Cardiac muscle cell (in vitro differentiated cells and primary cell): ENCODE results near the gene CA7. TPM values are rescaled to one million over a fixed set of nuclear protein-coding genes. Genes with fewer than 3 reads are reported as not detected.
A peak's percentile ranks its signal among the peaks of the same experiment; 100 is the strongest.

ENCODE experiments used
- DNase-seq, 2 donors: peaks; one replicate each; pipeline versions ENCODE4 v3.0.0 to v3.0.0-alpha.2; 2010 to 2017; ENCODE audit warnings: low read depth in 1 of 2, low spot score in 1 of 2
- H3K27ac ChIP-seq: fragments of 200-600 bp; sonication (generic); 2 replicates; pipeline ENCODE4 v1.5.1; 2016
- H3K27me3 ChIP-seq: fragments of 200-600 bp; sonication (generic); 2 replicates; pipeline ENCODE4 v1.6.0; 2016; ENCODE audit warnings: control low read depth
- H3K36me3 ChIP-seq: fragments of 200-600 bp; sonication (generic); 2 replicates; pipeline ENCODE4 v1.5.1; 2016; ENCODE audit warnings: control low read depth
- H3K4me1 ChIP-seq: fragments of 200-600 bp; sonication (generic); 2 replicates; pipeline ENCODE4 v1.8.1; 2017; ENCODE audit warnings: low read depth, mild to moderate bottlenecking, mixed run types
- H3K4me3 ChIP-seq: fragments of 200-600 bp; sonication (generic); 2 replicates; pipeline ENCODE4 v1.5.1; 2016; ENCODE audit warnings: mild to moderate bottlenecking
- H3K9me3 ChIP-seq: fragments of 200-600 bp; sonication (generic); 2 replicates; pipeline ENCODE4 v1.5.1; 2017; ENCODE audit warnings: low read depth, mild to moderate bottlenecking, control low read depth
- CTCF ChIP-seq: IDR thresholded peaks from 2 replicates; pipeline ENCODE4 v1.5.1; 2012; ENCODE audit warnings: low read depth, mild to moderate bottlenecking, low read length
- polyA plus RNA-seq: library from polyadenylated mRNA; unstranded; fragments of >200 nt; fragmentation: Nextera tagmentation; extraction: Ambion mirVana; gene quantifications from 2 replicates; pipeline ENCODE4 v1.2.1, GENCODE V29; 2016
- total RNA-seq: library from RNA; depleted of rRNA; stranded (reverse); fragments of >200 nt; gene quantifications from 2 replicates; pipeline ENCODE4 v1.2.3, GENCODE V29; 2016

Gene CA7
- total and polyA plus RNA-seq, 2 experiments from 2014 or later: 0.27 to 1.2 TPM

GRCh38 chr16:66873685-66874055 lies 29.5 kb downstream of the CA7 start:
- Histone ChIP-seq H3K36me3 (no peaks in the 10 kb centered on the region), H3K4me3 (no peak overlapping the region), H3K9me3 (no peaks in the 10 kb centered on the region), H3K27me3 (peaks cover 6% of the 10 kb centered on the region), H3K4me1 (no peaks in the 10 kb centered on the region), H3K27ac (no peak overlapping the region)
- no peak for DNase-seq
- TF ChIP-seq CTCF: no peak

- peaks cover 6% of the 10 kb centered on the region for H3K27me3 ChIP-seq
- DNase-seq: peak in 1 of 2 donors; percentile 68
- TF ChIP-seq CTCF: no peak
- H3K27ac ChIP-seq: no peak overlapping the region
- no peaks in the 10 kb centered on the region for H3K36me3 ChIP-seq
- H3K4me1 ChIP-seq: no peaks in the 10 kb centered on the region
- no peaks in the 10 kb centered on the region for H3K9me3 ChIP-seq
- no peak overlapping the region for H3K4me3 ChIP-seq
Measured at GRCh38 chr16:66874079-66874775, 30.0 kb downstream of the CA7 start.

- no peaks in the 10 kb centered on the region for H3K36me3 ChIP-seq
- no peaks in the 10 kb centered on the region for H3K4me1 ChIP-seq
- H3K9me3 ChIP-seq: no peaks in the 10 kb centered on the region
- H3K27me3 ChIP-seq: no peaks in the 10 kb centered on the region
- TF ChIP-seq CTCF: no peak
- H3K27ac ChIP-seq: no peak overlapping the region
- no peak for DNase-seq
- H3K4me3 ChIP-seq: no peak overlapping the region
Measured at GRCh38 chr16:66878067-66878466, 33.9 kb downstream of the CA7 start.

- Histone ChIP-seq H3K4me3 (peak within 1 kb of the TSS; percentile 58), H3K27ac (no peak within 1 kb of the TSS), H3K9me3 (no peaks in the 10 kb centered on the region), H3K4me1 (no peaks in the 10 kb centered on the region), H3K36me3 (peaks cover 3% of the 10 kb centered on the region), H3K27me3 (no peaks in the 10 kb centered on the region)
- DNase-seq: peak; percentile 96
- no peak for TF ChIP-seq CTCF
Measured at GRCh38 chr16:66880288-66881013, 36.2 kb downstream of the CA7 start, which contains the start of gene PDP2. PDP2 (plus strand) TSS chr16:66880515; CDS start chr16:66884285, 3,770 bp downstream.

GRCh38 chr16:66881014-66881417 lies 36.8 kb downstream of the CA7 start:
- Histone ChIP-seq H3K36me3 (peaks cover 3% of the 10 kb centered on the region), H3K9me3 (no peaks in the 10 kb centered on the region), H3K27me3 (no peaks in the 10 kb centered on the region), H3K27ac (no peak overlapping the region), H3K4me3 (peak overlapping the region; percentile 58), H3K4me1 (no peaks in the 10 kb centered on the region)
- no peak for TF ChIP-seq CTCF
- DNase-seq: no peak
